Activated CD4-positive, alpha-beta T cell treated with anti-CD3 and anti-CD28 coated beads for 24 hours (primary cell): ENCODE results near the gene CCDC142.
"Not testable (repeated sequence)": the region's sequence is repeated elsewhere in the genome, so short reads cannot be mapped to it uniquely, and the experiment has no call there.

ENCODE experiments used
- DNase-seq, 2 donors: peaks; one replicate each; pipeline ENCODE4 v3.0.0-alpha.2; 2020; ENCODE audit warnings: low read depth in 2 of 2

The CCDC142 gene

GRCh38 chr2:74471332-74472065, 11.3 kb downstream of the CCDC142 start:
- no peak for DNase-seq

GRCh38 chr2:74470742-74471141, 12.1 kb downstream of the CCDC142 start:
- DNase-seq, result not testable (repeated sequence)

DNA sequence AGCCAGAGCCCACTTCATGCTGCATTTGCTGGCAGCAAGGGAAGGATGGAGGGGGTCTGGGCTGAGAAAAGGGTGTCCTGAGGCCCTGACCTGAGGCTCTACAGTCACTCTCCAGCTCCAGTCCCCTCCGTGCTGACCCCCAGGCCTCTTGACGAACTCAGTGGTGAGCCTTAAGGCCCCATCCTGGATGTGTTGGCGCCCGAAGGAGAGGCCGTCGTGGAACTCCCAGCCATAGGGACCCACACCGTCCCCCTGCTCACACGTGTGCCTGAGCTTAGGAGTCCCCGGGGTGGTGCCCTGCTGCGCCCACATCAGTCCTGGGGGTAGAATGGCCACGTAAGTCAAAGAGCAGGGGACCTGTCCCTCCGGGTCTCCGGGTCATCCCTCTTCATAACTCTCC, 18.4 kb downstream of the CCDC142 start:
- no peak for DNase-seq

DNA sequence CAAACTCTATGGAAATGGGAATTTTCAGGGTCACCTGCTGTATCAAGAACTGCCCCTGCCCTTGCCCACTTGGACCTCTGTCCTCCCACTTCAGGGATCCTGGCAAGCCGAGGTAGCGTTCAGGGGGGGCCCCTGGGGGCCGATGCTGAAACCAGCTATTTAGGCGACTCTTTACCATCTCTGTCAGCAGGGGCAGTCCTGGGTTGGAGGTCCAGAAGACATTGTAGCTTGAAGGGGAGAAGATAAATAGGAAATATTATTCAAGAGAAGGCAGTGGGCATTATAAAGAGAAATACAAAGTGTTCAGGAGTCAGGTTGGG, 20.1 kb downstream of the CCDC142 start:
- no peak for DNase-seq

GRCh38 chr2:74462054-74462785, 20.6 kb downstream of the CCDC142 start:
- no peak for DNase-seq

DNA sequence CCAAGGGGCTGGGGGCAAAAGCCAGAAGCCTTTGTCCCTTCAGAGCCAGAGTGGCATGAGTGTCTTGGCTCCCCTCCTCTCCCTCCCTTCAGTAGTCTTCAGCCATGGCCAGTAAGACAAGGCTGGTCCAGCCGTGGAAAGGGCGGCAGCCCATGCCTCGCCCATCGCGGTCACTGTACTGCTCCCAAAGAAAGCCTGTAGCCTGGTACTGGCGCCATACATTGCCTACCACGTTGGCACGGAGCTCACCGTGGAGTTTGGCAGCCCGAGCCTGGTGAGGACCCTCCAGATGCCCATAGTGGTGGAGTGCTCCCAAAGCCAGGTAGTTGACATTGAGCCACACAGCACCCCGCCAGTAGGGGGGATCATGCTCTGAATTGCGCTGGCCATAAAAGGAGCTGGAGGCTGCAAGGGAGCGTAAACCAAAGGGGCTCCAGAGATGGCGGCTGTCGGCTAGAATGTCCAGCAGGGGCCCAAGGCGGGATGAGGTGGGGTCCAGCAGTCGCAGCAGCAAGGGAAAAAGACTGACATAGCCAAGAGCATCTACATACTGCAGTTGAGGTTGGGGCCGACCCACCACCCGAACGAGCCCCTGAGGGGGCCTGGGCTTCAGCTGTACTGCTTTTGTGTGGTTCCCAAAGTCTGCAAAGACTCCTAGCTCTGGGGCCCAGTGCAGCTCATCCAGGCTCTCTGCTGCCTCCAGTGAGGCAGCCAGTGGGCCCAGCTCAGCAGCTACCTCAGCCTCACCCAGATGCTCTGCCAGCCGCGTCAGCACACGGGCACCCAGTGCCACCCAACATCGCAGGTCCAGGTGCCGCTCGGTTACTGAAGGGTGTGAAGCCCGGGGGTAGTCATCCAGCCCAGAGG, 21.4 kb downstream of the CCDC142 start:
- no peak for DNase-seq

- not testable (repeated sequence) for DNase-seq
Measured at GRCh38 chr2:74460187-74460586, 22.6 kb downstream of the CCDC142 start.

GRCh38 chr2:74459503-74460118, 23.2 kb downstream of the CCDC142 start:
- DNase-seq, result not testable (repeated sequence)

DNA sequence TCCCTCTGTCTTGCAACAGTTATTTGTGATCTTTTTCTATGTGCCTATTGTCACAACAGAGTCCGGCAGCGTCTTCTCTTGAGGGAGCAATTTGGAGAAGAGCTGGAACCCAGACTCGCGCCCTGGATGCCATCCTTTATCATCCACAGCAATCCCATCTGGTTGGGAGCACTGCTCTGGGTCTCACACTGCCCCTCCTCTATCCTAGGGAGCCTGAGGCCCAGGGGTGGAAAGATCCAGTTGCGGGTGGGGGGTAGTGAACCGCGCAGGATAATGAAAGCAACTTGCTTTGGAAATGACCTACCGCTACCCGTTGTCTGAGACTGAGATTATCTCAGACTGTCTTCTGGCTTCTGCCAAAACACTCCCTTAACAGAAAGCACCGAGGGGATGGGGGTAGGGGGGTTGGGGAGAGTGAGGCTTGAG, 23.8 kb downstream of the CCDC142 start:
- no peak for DNase-seq

- peak; percentile 98 for DNase-seq
Measured at GRCh38 chr2:74458132-74458937, 24.5 kb downstream of the CCDC142 start, which contains the start of gene WBP1. Gene WBP1, plus strand, starts transcription at chr2:74458438. Its CDS starts 165 bp downstream, at chr2:74458603.

GRCh38 chr2:74457549-74458131, 25.2 kb downstream of the CCDC142 start:
- DNase-seq, result peak; percentile 68 to 75

DNA sequence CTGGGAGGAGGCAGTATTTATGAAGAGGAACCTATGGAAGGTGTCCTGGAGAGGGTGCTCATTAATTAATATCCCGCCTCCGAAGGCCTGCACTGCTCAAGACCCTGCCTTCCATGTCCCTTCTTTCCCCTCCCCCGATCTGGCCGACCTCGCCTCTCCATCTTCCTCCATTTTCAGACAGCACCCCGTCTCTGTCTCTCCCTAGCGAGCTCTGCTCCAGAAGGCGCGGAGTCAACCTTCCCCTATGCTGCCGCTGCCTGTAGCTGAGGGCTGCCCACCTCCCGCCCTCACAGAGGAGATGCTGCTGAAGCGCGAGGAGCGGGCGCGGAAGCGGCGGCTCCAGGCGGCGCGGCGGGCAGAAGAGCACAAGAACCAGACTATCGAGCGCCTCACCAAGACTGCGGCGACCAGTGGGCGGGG, 25.7 kb downstream of the CCDC142 start:
- no peak for DNase-seq

DNA sequence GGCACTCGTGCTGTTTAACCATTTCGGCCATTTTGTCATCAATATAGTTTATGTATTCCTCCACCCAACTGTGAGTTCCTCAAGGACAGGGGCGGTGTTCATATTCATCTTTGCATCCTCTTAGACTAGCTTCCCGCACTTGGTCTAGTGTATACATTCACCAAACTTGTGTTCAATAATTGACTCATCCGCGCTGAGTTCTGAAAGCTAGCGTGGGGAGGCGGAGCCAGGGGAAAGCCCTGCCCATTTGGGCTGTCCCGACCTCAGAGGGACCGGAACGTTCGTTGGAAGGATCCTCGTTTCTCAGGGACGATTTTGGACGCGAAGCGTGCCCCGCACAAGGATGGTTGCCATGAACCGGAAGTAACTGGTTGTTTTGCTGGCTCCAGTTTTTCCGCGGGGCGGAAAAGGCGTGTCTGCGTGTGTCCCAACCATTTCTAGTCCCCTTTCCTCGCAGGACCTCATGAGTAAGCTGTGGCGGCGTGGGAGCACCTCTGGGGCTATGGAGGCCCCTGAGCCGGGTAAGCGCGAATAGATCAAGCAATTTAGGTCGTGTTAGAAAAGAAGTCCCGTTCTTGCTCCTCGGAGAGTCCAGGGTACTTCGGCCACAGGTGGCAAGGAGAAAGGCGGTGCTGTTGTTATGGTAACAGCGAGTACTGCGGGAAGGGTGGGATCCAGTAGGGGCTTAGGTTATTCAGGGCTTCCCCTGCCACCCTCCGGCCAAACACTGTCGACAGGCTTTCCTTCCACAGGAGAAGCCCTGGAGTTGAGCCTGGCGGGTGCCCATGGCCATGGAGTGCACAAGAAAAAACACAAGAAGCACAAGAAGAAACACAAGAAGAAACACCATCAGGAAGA, 27.9 kb downstream of the CCDC142 start, which contains the start of gene INO80B:
INO80B (plus strand) TSS at position 434 of the 858 bp plus-strand sequence; CDS start at position 464, 30 bp downstream.
- peak; percentile 94 to 95 for DNase-seq

DNA sequence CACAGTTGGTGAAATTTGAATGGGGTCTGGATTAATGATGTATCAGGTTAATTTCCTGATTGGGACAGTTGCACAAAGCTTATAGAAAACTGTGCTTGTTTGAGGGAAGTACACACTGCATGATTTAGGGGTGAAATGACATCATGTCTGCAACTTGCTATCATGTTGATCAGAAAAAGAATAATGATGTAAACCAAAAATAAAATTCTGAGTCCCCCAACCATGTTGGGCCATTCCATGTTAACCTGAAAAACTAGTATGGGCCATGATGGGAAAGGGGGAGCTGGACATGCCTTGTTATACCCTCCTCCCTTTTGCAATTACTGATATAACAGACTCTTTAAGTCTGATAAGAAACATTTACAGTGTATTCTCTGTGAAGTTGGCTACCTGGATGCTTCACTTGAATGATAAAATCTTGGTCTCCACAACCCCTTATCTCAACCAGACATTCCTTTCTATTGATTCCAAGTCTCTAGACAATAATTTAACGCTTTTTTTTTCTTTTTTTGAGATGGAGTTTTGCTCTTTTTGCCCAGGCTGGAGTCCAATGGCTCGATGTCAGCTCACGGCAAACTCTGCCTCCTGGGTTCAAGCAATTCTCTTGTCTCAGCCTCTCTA, 32.1 kb downstream of the CCDC142 start:
- no peak for DNase-seq

DNA sequence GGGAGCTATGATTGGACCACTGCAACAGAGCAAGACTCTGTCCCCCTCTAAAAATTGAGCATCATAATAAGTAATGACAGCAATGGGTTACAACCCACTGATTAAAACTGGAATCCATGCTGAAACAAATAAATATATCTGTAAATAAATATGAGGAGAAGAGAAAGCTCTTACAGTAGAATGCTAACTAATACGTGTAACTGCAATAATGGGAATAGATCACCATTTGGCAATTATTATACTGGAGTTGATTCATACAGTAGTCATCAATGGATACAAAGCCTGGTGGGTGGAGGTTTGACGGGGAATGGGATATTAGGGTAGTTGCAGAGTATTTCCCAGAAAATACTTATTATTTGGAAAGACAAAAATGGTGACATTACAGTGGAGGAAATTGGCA, 34.0 kb downstream of the CCDC142 start:
- no peak for DNase-seq

GRCh38 chr2:74447230-74447999, 35.4 kb downstream of the CCDC142 start:
- no peak for DNase-seq

GRCh38 chr2:74444498-74445318, 38.1 kb downstream of the CCDC142 start:
- no peak for DNase-seq
